NCI-H2196 (cell line): ENCODE measurements around the gene BTBD19.
"Not testable (repeated sequence)": the region's sequence is repeated elsewhere in the genome, so short reads cannot be mapped to it uniquely, and the experiment has no call there.

ENCODE experiments used
- DNase-seq: peaks from one replicate; lab custom pipeline; 2025; ENCODE audit not compliant: unreplicated experiment; lab: John Stamatoyannopoulos, UW

BTBD19 gene

GRCh38 chr1:44808938-44809917 lies 905 bp downstream of the BTBD19 start:
- DNase-seq: no peak

- DNase-seq: peak; percentile 63
Measured at GRCh38 chr1:44810101-44810761, 1.9 kb downstream of the BTBD19 start.

- DNase-seq: not testable (repeated sequence)
Measured at GRCh38 chr1:44810762-44811105, 2.4 kb downstream of the BTBD19 start.

GRCh38 chr1:44811234-44811633 lies 2.9 kb downstream of the BTBD19 start:
- no peak for DNase-seq

- DNase-seq: no peak
Measured at GRCh38 chr1:44812822-44813543, 4.7 kb downstream of the BTBD19 start.

- DNase-seq: not testable (repeated sequence)
Measured at GRCh38 chr1:44815926-44816325, 7.6 kb downstream of the BTBD19 start.

- DNase-seq: no peak
Measured at GRCh38 chr1:44817307-44817706, 9.0 kb downstream of the BTBD19 start.

GRCh38 chr1:44817771-44818495 lies 9.6 kb downstream of the BTBD19 start:
- DNase-seq: no peak

- no peak for DNase-seq
Measured at GRCh38 chr1:44819196-44819607, 10.9 kb downstream of the BTBD19 start.

- DNase-seq: no peak
Measured at GRCh38 chr1:44819608-44820327, 11.4 kb downstream of the BTBD19 start.

GRCh38 chr1:44820328-44821239 lies 12.3 kb downstream of the BTBD19 start:
- DNase-seq: no peak

- DNase-seq: no peak
Measured at GRCh38 chr1:44821240-44821715, 13.0 kb downstream of the BTBD19 start.

GRCh38 chr1:44822131-44822701 lies 13.9 kb downstream of the BTBD19 start:
- no peak for DNase-seq

- no peak for DNase-seq
Measured at GRCh38 chr1:44822981-44823451, 14.7 kb downstream of the BTBD19 start.

- DNase-seq: not testable (repeated sequence)
Measured at GRCh38 chr1:44824392-44824791, 16.1 kb downstream of the BTBD19 start.

- DNase-seq: no peak
Measured at GRCh38 chr1:44826375-44827196, 18.3 kb downstream of the BTBD19 start.

- no peak for DNase-seq
Measured at GRCh38 chr1:44827197-44828002, 19.1 kb downstream of the BTBD19 start.
